ENCODE results near the gene SIAE.
A peak's percentile ranks its signal among the peaks of the same experiment; 100 is the strongest.

Gene SIAE

GRCh38 chr11:124663861-124664260, 9.7 kb downstream of the SIAE start:
- DNase-seq = no peak

GRCh38 chr11:124662106-124662505, 11.4 kb downstream of the SIAE start:
- DNase-seq = no peak

DNA sequence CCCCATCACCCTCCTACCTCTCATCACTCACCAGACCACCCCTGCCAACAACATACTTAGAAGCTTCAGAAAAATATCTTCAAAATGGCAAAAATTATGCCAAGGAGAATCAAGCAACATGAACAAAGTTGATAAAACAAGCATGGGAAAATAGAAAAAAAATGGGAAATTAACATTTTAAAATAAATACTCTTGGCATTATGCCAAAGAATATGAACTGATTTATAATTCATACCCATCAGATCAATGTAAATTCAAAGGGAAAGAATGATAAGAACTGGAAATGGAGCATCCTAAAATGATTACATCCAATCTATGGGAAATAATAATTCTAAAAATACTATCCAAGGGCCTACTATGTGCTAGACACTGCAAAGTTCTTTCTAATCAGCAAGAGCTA, 12.0 kb downstream of the SIAE start:
- no peak for DNase-seq

- DNase-seq = no peak
Observed at GRCh38 chr11:124658986-124659385, 14.6 kb downstream of the SIAE start.

GRCh38 chr11:124658501-124658900, 15.0 kb downstream of the SIAE start:
- DNase-seq = no peak

GRCh38 chr11:124657904-124658303, 15.6 kb downstream of the SIAE start:
- DNase-seq = no peak

GRCh38 chr11:124656774-124657630, 16.5 kb downstream of the SIAE start:
- no peak for DNase-seq

DNA sequence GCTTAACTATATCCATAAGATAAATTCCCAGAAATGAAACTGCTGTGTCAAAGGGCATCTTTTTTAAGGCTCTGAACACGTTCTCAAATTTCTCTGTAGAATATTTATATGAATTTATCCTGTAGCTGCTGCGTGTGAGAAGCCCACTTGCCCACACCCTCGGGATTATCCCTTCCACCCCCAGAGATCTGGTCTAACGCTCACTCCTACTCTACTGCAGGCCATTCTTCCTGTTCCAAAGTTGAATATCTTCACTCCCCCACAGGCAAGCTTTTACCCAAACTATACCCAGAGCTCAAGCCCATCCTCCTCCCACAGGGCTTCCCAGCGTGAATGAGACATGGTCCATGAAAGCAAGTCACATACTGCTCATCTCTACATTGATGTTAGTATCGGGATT, 24.9 kb downstream of the SIAE start:
- DNase-seq = no peak

DNA sequence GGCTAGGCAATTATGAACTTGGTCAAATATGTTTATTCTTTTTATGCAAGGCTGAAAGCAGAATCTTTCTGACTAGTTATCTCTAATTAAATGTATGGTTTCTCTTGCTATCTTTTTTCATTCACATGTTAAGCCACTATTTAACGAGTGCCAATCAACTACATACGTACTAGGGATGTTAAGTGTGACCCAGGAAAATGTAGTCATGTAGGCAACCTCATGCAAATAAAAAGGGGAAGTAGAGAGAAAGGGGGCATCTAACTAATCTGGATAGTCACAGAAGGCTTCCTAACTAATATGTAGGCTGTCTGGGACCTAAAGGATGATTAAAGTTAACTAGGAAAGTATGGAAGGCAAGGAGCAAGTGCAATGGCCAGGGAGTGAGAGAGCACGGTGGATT, 27.4 kb downstream of the SIAE start:
- DNase-seq = no peak

GRCh38 chr11:124644426-124645280, 28.9 kb downstream of the SIAE start:
- peak in 3 of 5 experiments; percentile 11 to 32 (median 19) for DNase-seq

GRCh38 chr11:124643605-124644425, 29.7 kb downstream of the SIAE start:
- DNase-seq = no peak

DNA sequence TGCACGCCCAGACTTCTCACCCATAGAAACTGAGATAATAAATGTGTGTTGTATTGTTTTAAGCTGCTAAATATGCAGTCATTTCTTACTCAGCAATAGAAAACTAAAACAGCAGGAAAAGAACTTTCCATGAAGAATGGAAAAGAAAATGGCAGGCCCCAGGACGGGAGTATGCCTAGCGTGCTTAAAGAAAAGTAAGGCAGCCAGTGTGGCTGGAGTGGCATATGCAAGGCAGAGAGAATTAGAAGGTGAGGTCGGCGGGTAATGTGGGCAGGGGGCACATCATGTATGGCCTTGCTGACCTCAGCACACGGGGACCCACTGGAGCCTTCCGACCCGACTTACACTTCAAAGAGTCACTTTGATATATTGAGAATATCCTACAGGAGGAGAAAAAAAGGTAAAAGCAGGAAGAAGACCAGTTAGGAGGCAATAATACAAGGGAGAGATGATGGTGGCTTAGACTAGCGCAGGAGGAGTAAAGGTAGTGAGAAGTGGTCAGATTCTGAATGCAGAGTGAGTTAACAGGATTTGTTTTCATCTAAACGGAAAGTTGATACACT, 30.4 kb downstream of the SIAE start:
- no peak for DNase-seq

GRCh38 chr11:124642628-124643027, 30.9 kb downstream of the SIAE start:
- no peak for DNase-seq

DNA sequence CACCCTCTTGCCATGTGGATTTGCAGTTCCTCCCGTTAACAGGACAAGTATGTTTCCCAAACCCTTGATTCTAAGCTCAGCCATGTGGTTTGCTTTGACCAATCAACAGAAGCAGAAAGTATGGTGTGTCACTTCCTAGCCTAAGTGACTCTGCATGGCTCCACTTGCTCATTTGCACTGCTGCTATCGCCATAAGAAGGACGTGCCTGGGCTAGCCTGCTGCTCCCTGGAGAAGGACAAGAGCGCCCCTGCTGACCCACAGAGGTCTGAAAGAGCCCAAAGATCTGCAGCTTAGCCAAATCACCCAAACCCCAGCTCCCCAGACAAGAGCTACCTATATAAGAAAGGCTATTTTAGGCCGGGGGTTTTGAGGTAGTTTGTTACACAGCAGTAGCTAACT, 32.9 kb downstream of the SIAE start:
- DNase-seq = no peak

DNA sequence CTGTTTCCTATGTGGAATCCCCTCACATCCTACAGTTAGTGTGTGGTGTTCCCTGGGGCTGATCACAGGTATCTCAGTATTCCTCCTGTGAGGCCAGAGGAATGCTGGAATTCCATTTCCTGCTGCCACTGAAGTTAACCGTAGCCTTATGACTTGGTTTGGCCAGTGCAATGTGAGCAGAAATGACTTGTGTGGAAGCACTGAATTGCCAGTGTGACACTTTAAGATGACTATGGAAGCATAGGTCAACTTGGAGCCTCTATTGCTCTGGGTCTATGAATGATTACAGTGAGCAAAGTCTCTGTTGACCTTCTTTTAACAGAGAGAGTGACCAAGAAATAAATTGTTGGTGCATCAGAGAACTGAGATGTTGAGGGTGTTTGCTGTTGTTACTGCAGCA, 34.4 kb downstream of the SIAE start:
- no peak for DNase-seq

GRCh38 chr11:124638500-124638899, 35.0 kb downstream of the SIAE start:
- no peak for DNase-seq

DNA sequence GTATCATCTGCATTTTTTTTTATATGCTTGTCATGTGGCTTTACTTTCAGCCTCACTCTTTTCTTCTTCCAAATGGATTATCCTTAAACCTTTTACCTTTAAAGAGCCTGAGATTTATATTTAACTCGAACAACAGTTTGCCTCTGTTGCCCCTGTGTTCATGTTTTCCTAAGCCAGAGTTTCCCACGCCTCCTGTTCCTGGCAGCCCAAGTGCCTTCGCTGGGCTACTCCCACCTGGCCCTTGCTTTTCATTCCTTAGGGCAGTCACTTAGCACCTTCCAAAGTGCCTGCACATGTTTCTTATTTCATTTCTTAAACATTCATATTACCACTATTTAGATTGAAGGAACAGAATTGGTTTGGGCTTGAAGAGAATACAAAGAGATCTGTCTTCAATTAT, 37.6 kb downstream of the SIAE start:
- no peak for DNase-seq

DNA sequence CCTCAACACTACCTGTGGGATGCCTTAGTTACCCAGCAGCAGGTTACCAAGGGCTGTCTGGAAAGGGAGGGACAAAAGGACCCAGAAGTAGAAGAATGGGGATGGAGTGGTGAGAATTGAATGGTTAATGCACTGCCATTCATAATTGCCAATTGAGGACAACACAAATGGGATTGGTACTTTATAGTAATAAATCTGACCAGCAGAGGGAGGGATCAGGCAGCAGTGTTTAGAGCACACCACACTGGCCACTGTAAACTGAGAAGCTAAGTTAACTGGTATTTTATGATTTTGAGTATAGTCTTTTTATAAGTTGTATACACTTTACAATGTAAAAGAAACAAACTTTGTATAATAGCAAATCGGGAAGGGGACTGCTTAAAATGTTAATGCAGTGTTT, 40.2 kb downstream of the SIAE start:
- DNase-seq = no peak

DNA sequence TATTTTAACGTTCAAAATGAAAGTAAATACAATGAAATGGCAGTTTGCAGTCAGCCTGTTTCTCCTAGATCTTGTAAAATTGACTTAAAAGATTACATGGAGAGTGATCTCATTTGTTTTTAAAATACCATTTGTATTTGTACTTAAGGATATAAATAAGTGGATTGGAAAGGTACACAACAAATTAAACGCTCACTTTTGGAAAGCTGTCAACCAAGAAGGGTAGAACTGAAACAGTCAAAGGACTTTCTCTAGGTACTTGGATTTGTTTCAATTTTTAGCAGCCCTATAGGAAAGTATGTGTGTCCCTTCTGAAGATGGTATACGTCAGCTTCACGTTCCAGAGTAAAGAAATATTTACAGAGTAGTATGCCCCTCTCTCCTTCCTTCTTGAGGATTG, 43.6 kb downstream of the SIAE start:
- DNase-seq = no peak

DNA sequence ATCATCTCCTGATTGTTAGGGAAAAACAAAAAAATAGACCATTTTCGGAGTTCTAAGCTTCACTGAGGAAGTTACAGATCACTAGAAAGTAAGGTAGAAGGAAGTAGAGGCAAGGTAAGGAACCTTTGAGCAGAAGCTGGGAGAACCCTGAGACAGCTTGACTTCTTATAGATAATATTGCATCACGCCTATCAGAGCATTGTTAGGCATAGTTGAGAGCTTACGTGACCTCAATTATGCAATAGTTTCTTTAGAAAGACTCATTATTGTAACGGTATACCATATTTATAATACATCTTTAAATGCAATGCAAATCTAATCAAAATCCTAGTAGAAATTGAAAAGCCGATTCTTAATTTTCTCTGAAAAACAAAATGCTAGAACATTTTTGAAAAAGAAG, 46.0 kb downstream of the SIAE start:
- DNase-seq = no peak

DNA sequence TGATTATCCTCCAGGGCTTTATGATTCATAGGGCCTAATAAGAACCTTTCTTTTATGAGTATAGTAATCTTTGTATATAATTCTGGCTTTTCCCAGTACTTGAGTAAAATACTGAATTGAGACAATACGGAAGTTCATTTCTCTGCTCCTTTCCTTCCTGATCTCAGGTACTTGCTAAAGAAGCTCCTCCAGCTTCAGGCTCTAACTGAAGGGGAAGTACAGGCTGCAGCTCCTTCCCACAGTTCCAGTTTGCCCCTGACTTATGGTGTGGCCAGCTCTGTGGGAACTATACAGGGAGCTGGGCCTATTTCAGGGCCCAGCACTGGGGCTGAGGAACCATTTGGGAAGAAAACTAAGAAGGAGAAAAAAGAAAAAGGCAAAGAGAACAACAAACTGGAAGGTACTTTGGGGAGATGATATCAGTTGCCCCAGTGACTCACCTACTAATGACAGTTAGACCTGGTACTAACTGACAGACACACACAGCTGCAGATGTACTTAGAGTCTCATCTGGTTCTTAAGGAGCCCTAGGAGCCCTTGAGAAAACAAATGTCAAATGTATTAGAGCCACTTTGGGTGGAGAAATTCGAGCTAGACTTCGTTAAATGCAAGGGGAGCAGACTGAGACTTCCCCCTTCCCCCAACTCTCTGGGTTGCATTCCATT, 47.9 kb downstream of the SIAE start:
- no peak for DNase-seq

- DNase-seq = no peak
Observed at GRCh38 chr11:124623861-124624525, 49.5 kb downstream of the SIAE start.

Data from T-helper 2 cell (primary cell).